GM12878 (cell line): ENCODE measurements around the gene NCF4. TPM values are rescaled to one million over a fixed set of nuclear protein-coding genes. Genes with fewer than 3 reads are reported as not detected.

Experiments used
- BCL3 ChIP-seq: IDR thresholded peaks from 2 replicates; pipeline ENCODE4 v1.6.1; 2011; ENCODE audit warnings: borderline replicate concordance, low read depth, mild to moderate bottlenecking, moderate library complexity, low read length; ENCODE audit not compliant: insufficient read depth, poor library complexity, severe bottlenecking
- CHD2 ChIP-seq: IDR thresholded peaks from 2 replicates; pipeline ENCODE4 v1.6.1; 2011; ENCODE audit warnings: low read depth, low read length, improper control_type of control experiment, borderline replicate concordance
- CREM ChIP-seq: IDR thresholded peaks from 2 replicates; pipeline ENCODE4 v1.6.1; 2014; ENCODE audit warnings: antibody characterized with exemption, low read depth
- E4F1 ChIP-seq: fragments of 450-650 bp; IDR thresholded peaks from 2 replicates; pipeline ENCODE4 v1.6.1; 2018; ENCODE audit warnings: borderline replicate concordance, mild to moderate bottlenecking; ENCODE audit not compliant: partially characterized antibody
- EED ChIP-seq: sonication (generic); IDR thresholded peaks from 2 replicates; pipeline ENCODE4 v1.6.1; 2016; ENCODE audit warnings: antibody characterized with exemption, low read depth
- GABPA ChIP-seq: IDR thresholded peaks from 2 replicates; pipeline ENCODE4 v1.6.1; 2014; ENCODE audit warnings: antibody characterized with exemption, low read depth, mild to moderate bottlenecking, inconsistent platforms
- HDAC2 ChIP-seq: fragments of 200-600 bp; sonication (generic); IDR thresholded peaks from 2 replicates; pipeline ENCODE4 v1.6.1; 2017
- HDGF ChIP-seq: fragments of 450-650 bp; IDR thresholded peaks from 2 replicates; pipeline ENCODE4 v1.6.1; 2016; ENCODE audit warnings: antibody characterized with exemption
- JUND ChIP-seq: IDR thresholded peaks from 2 replicates; pipeline ENCODE4 v1.6.1; 2012; ENCODE audit warnings: low read depth, mild to moderate bottlenecking, low read length, improper control_type of control experiment, moderate library complexity
- MAX ChIP-seq: IDR thresholded peaks from 2 replicates; pipeline ENCODE4 v1.6.1; 2012; ENCODE audit warnings: low read depth, low read length, improper control_type of control experiment
- MYB ChIP-seq: fragments of 150-350 bp; IDR thresholded peaks from 2 replicates; pipeline ENCODE4 v1.6.1; 2014; ENCODE audit warnings: mild to moderate bottlenecking, low read depth, low read length, borderline replicate concordance
- NFXL1 ChIP-seq: fragments of 450-650 bp; IDR thresholded peaks from 2 replicates; pipeline ENCODE4 v1.6.1; 2017; ENCODE audit warnings: antibody characterized with exemption, mild to moderate bottlenecking, borderline replicate concordance
- NFYA ChIP-seq: IDR thresholded peaks from 2 replicates; pipeline ENCODE4 v1.6.1; 2011; ENCODE audit warnings: low read depth, mild to moderate bottlenecking, low read length, improper control_type of control experiment, borderline replicate concordance
- NR2C2 ChIP-seq: IDR thresholded peaks from 2 replicates; pipeline ENCODE4 v1.6.1; 2011; ENCODE audit warnings: borderline replicate concordance, low read depth; ENCODE audit not compliant: control insufficient read depth, insufficient read length
- NR2F1 ChIP-seq: fragments of 450-650 bp; conservative IDR thresholded peaks from 2 replicates; pipeline ENCODE4 v1.6.1; 2017; ENCODE audit warnings: mild to moderate bottlenecking
- RCOR1 ChIP-seq: conservative IDR thresholded peaks from 2 replicates; pipeline ENCODE4 v1.6.1; 2012; ENCODE audit warnings: low read depth, low read length, improper control_type of control experiment
- ZBTB33 ChIP-seq: fragments of 450-650 bp; IDR thresholded peaks from 2 replicates; pipeline ENCODE4 v1.6.1; 2017; ENCODE audit warnings: mild to moderate bottlenecking
- ZBTB4 ChIP-seq: fragments of 450-650 bp; formaldehyde crosslinking; IDR thresholded peaks from 2 replicates; pipeline ENCODE4 v1.4.0; 2022; ENCODE audit warnings: mild to moderate bottlenecking, moderate library complexity
- ZNF217 ChIP-seq: fragments of 450-650 bp; IDR thresholded peaks from 2 replicates; pipeline ENCODE4 v1.6.1; 2017; ENCODE audit warnings: antibody characterized with exemption, mild to moderate bottlenecking
- ZNF384 ChIP-seq: IDR thresholded peaks from 2 replicates; pipeline ENCODE4 v1.6.1; 2012; ENCODE audit warnings: low read depth, mild to moderate bottlenecking, low read length, improper control_type of control experiment, borderline replicate concordance
- polyA plus RNA-seq, 11 experiments: library from polyadenylated mRNA; depleted of rRNA in 4 of 11; unstranded in 6 of 11; stranded (reverse) in 5 of 11; fragments of >200 nt; fragmentation: Nextera tagmentation in 4 of 11; fragmentation: Illumina TruSeq in 1 of 11; extraction: Ambion mirVana in 4 of 11; extraction: Trizol in 1 of 11; gene quantifications; 1 replicate in 1 of 11; 2 replicates in 10 of 11; pipeline versions ENCODE4 v1.2.1 to v1.2.3, GENCODE V29; 2011 to 2016; ENCODE audit warnings: inconsistent platforms in 2 of 11, missing spikeins in 2 of 11, low read depth in 1 of 11
- total RNA-seq, 4 experiments: library from RNA; depleted of rRNA in 3 of 4; stranded (reverse); fragments of >200 nt in 3 of 4; fragmentation: Illumina TruSeq in 1 of 4; extraction: Trizol in 1 of 4; gene quantifications; 2 replicates each; pipeline versions ENCODE4 v1.2.1 to v1.2.3, GENCODE V29; 2013 to 2021

NCF4 gene
- total and polyA plus RNA-seq, 10 of the 15 experiments (the other 5 are each of a cell fraction or from before 2014, with no cell fraction given) = 22.9 to 136 (median 72.5) TPM

GRCh38 chr22:36862251-36863242, 1.7 kb downstream of the NCF4 start (continued):
- no peak for TF ChIP-seq ZBTB4 (CRISPR knock-in tag)
- peak; percentile 65; the same call in 1 of the 2 replicates for TF ChIP-seq GABPA
- no peak for TF ChIP-seq BCL3
- peak; percentile 58 for TF ChIP-seq MAX
- peak; percentile 31; the same call in 1 of the 2 replicates for TF ChIP-seq MYB
- peak; percentile 40; the same call in 1 of the 2 replicates for TF ChIP-seq CREM
- TF ChIP-seq ZNF384 = no peak
- TF ChIP-seq NR2C2 = no peak
- TF ChIP-seq RCOR1 = no peak
- TF ChIP-seq ZBTB33 = no peak
- TF ChIP-seq EED = peak; percentile 79
- TF ChIP-seq JUND = no peak
- no peak for TF ChIP-seq HDAC2
- peak; percentile 83; the same call in 1 of the 2 replicates for TF ChIP-seq HDGF
- no peak for TF ChIP-seq NFXL1
- peak; percentile 87 for TF ChIP-seq NR2F1
- TF ChIP-seq NFYA = no peak
- peak; percentile 82 for TF ChIP-seq CHD2
- TF ChIP-seq E4F1 = no peak
- TF ChIP-seq ZNF217 = peak; percentile 91
